HL-60 (cell line): ENCODE data around the gene CADM1.

Experiments
- DNase-seq, 2 experiments: peaks; one replicate each; pipeline ENCODE4 v3.0.0-alpha.2; 2010 to 2020; ENCODE audit warnings: low read depth in 1 of 2, low spot score in 1 of 2
- H3K27ac ChIP-seq: fragments of 250-450 bp; sonication (Bioruptor Pico); replicated peaks from 2 replicates; pipeline ENCODE4 v1.5.1; 2020; ENCODE audit warnings: mild to moderate bottlenecking, moderate library complexity
- H3K27me3 ChIP-seq: fragments of 250-450 bp; sonication (Bioruptor Pico); 2 replicates; pipeline ENCODE4 v1.5.1; 2021; ENCODE audit warnings: mild to moderate bottlenecking, moderate library complexity; ENCODE audit not compliant: insufficient read depth, poor library complexity, severe bottlenecking
- H3K4me3 ChIP-seq: replicated peaks from 2 replicates; pipeline ENCODE4 v1.5.1; 2011; ENCODE audit warnings: mild to moderate bottlenecking, control low read depth, low read length; ENCODE audit not compliant: insufficient read depth
- CTCF ChIP-seq: IDR thresholded peaks from one replicate; pipeline ENCODE4 v1.5.1; 2011; ENCODE audit warnings: low read length, control low read depth, inconsistent platforms; ENCODE audit not compliant: insufficient read depth
- GABPA ChIP-seq: IDR thresholded peaks from 2 replicates; pipeline ENCODE4 v1.6.1; 2012; ENCODE audit warnings: low read depth
- POLR2AphosphoS5 ChIP-seq: IDR thresholded peaks from 2 replicates; pipeline ENCODE4 v1.6.1; 2012; ENCODE audit warnings: low read depth
- REST ChIP-seq: IDR thresholded peaks from 2 replicates; pipeline ENCODE4 v1.6.1; 2012; ENCODE audit warnings: low read depth; ENCODE audit not compliant: insufficient replicate concordance
- SPI1 ChIP-seq: IDR thresholded peaks from 2 replicates; pipeline ENCODE4 v1.6.1; 2012; ENCODE audit warnings: low read depth, mild to moderate bottlenecking, borderline replicate concordance

The CADM1 gene

GRCh38 chr11:115396533-115396932, 107.7 kb downstream of the CADM1 start:
- peaks cover 3% of the 10 kb centered on the region for H3K27me3 ChIP-seq
- H3K27ac ChIP-seq = no peak overlapping the region
- no peak for DNase-seq
- TF ChIP-seq SPI1 (no peak), POLR2AphosphoS5 (no peak), REST (no peak), CTCF (no peak), GABPA (no peak)
- H3K4me3 ChIP-seq = no peak overlapping the region

GRCh38 chr11:115393950-115394349, 110.3 kb downstream of the CADM1 start:
- H3K27ac ChIP-seq = no peak overlapping the region
- TF ChIP-seq REST = no peak
- no peak for TF ChIP-seq SPI1
- TF ChIP-seq GABPA = no peak
- TF ChIP-seq CTCF = no peak
- no peak for TF ChIP-seq POLR2AphosphoS5
- H3K4me3 ChIP-seq = no peak overlapping the region
- no peak for DNase-seq
- peaks cover 2% of the 10 kb centered on the region for H3K27me3 ChIP-seq

GRCh38 chr11:115391598-115391997, 112.6 kb downstream of the CADM1 start:
- TF ChIP-seq GABPA = no peak
- no peak for TF ChIP-seq POLR2AphosphoS5
- no peak for TF ChIP-seq SPI1
- no peak for TF ChIP-seq REST
- no peak for TF ChIP-seq CTCF
- no peaks in the 10 kb centered on the region for H3K27me3 ChIP-seq
- no peak overlapping the region for H3K4me3 ChIP-seq
- no peak for DNase-seq
- no peak overlapping the region for H3K27ac ChIP-seq
